AG09319 (cell line): ENCODE data around the gene GAK.

Source experiments
- DNase-seq: peaks from one replicate; pipeline ENCODE4 v3.0.0-alpha.2; 2010; ENCODE audit warnings: low read depth; ENCODE audit errors: extremely low read depth
- TF ChIP-seq, protein P1 (sequence below): IDR thresholded peaks from 2 replicates; pipeline ENCODE4 v1.5.1; 2011; ENCODE audit warnings: low read depth, mild to moderate bottlenecking, inconsistent platforms, low read length, moderate library complexity

The GAK gene

DNA sequence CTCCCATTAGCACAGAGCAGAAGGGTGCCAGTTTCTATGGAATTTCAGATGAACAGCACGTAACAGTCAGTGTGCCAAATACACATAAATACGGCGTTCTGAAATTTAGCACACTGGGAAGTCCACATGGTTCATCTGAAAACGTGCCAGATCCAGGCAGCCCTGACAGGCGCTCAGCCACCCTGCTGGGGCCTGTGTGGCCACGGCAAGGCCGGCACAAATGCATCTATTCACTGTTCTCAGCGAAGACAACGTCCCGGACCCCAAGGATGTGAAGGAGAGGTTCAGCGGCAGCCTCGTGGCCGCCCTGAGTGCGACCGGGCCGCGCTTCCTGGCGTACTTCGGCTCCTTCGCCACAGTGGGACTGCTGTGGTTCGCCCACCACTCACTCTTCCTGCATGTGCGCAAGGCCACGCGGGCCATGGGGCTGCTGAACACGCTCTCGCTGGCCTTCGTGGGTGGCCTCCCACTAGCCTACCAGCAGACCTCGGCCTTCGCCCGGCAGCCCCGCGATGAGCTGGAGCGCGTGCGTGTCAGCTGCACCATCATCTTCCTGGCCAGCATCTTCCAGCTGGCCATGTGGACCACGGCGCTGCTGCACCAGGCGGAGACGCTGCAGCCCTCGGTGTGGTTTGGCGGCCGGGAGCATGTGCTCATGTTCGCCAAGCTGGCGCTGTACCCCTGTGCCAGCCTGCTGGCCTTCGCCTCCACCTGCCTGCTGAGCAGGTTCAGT, 25.6 kb upstream of the GAK start:
- no peak for DNase-seq
- TF ChIP-seq, protein P1, sequence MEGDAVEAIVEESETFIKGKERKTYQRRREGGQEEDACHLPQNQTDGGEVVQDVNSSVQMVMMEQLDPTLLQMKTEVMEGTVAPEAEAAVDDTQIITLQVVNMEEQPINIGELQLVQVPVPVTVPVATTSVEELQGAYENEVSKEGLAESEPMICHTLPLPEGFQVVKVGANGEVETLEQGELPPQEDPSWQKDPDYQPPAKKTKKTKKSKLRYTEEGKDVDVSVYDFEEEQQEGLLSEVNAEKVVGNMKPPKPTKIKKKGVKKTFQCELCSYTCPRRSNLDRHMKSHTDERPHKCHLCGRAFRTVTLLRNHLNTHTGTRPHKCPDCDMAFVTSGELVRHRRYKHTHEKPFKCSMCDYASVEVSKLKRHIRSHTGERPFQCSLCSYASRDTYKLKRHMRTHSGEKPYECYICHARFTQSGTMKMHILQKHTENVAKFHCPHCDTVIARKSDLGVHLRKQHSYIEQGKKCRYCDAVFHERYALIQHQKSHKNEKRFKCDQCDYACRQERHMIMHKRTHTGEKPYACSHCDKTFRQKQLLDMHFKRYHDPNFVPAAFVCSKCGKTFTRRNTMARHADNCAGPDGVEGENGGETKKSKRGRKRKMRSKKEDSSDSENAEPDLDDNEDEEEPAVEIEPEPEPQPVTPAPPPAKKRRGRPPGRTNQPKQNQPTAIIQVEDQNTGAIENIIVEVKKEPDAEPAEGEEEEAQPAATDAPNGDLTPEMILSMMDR, result no peak

DNA sequence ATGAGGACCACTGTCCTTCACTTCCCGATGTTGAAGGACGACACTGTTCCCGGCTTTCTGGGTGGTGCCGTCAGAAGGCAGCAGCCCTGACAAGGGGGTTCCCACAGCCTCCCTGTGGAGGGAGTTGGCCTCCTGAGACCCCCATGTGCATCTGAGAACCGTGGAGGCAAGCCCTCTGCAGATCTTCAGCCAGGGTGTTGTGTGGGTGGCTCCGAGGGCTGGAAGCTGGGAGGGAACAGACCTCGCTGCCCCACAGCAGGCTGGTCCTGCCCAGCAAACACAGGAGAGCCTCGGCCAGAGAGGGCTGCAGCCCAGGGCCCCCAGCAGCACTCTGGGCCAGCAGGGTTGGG, 25.1 kb upstream of the GAK start:
- TF ChIP-seq, protein P1, result no peak
- no peak for DNase-seq

DNA sequence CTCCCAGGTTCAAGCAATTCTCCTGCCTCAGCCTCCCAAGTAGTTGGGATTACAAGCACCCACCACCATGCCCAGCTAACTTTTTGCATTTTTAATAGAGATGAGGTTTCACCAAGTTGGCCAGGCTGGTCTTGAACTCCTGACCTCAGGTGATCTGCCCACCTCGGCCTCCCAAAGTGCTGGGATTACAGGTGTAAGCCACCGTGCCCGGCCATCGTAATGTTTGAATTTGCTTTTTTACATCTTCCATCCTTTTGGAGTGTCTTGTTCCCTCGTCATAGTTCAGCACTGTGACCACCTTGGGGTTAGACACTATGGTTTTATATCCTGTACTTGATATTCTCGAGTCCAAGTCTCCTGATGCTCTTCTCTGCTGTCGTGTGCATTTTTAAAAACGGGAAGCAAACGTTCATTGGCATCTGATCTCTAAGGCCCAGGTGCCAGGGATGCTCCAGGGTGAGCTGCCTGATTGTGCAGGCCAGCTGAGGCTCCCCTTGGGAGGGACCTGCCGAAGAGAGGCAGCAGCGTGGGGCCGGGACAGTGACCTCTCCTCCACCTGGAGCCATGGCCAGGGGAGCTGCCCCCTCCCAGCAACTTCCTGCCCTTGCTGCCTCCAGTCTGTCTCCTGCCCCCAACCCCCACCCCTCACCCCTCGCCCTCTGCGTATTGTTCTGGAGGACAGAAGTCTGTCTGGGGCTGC, 24.6 kb upstream of the GAK start:
- DNase-seq, result no peak
- TF ChIP-seq, protein P1, result no peak

- DNase-seq, result no peak
- TF ChIP-seq, protein P1, result no peak
Observed at GRCh38 chr4:955931-956381, 23.8 kb upstream of the GAK start.

GRCh38 chr4:955161-955921, 23.2 kb upstream of the GAK start:
- TF ChIP-seq, protein P1, result no peak
- no peak for DNase-seq

GRCh38 chr4:954211-955020, 22.3 kb upstream of the GAK start:
- no peak for DNase-seq
- TF ChIP-seq, protein P1, result no peak
